BJ (cell line): Measurements from ENCODE around the gene AMZ1. TPM values are rescaled to one million over a fixed set of nuclear protein-coding genes. Genes with fewer than 3 reads are reported as not detected.

Experiments
- CTCF ChIA-PET: fragments of 350-600 bp; formaldehyde crosslinking; extraction: SDS; loops from one replicate; lab custom pipeline; 2021; ENCODE audit warnings: antibody characterized with exemption, inconsistent platforms; lab: Yijun Ruan, JAX
- POLR2A ChIA-PET: fragments of 300-600 bp; sonication (Branson Sonifier 250); formaldehyde crosslinking; extraction: SDS; loops from one replicate; lab custom pipeline; 2021; ENCODE audit warnings: antibody characterized with exemption; lab: Charles Lee
- DNase-seq: peaks from one replicate; pipeline ENCODE4 v3.0.0-alpha.2; 2011; ENCODE audit warnings: low read depth
- H3K27me3 ChIP-seq: 2 replicates; pipeline ENCODE4 v1.6.0; 2011; ENCODE audit warnings: low read length; ENCODE audit not compliant: control insufficient read depth, insufficient read depth
- H3K36me3 ChIP-seq: 2 replicates; pipeline ENCODE4 v1.5.1; 2011; ENCODE audit warnings: low read length; ENCODE audit not compliant: control insufficient read depth, insufficient read depth
- H3K4me3 ChIP-seq: 2 replicates; pipeline ENCODE4 v1.5.1; 2011; ENCODE audit warnings: low read depth, mild to moderate bottlenecking, control low read depth, low read length
- CTCF ChIP-seq: IDR thresholded peaks from 2 replicates; pipeline ENCODE4 v1.5.1; 2011; ENCODE audit warnings: low read depth, mild to moderate bottlenecking, control low read depth, inconsistent platforms, low read length, moderate library complexity; ENCODE audit not compliant: insufficient read depth
- polyA plus RNA-seq: library from polyadenylated mRNA; depleted of rRNA; stranded (reverse); fragments of >200 nt; gene quantifications from 2 replicates; pipeline ENCODE4 v1.2.3, GENCODE V29; 2011

Gene AMZ1
- polyA plus RNA-seq, 1 experiment, result 3.7 TPM

GRCh38 chr7:2651847-2652735 is 35.9 kb upstream of the AMZ1 start:
- H3K4me3 ChIP-seq, result no peak overlapping the region
- TF ChIP-seq CTCF, result no peak
- no peak for DNase-seq
- POLR2A ChIA-PET, result no interaction called here
- peaks cover 55% of the 10 kb centered on the region for H3K36me3 ChIP-seq
- no peaks in the 10 kb centered on the region for H3K27me3 ChIP-seq
- CTCF ChIA-PET, result interaction anchor here (1.8 kb wide), 1 partner anchor 8 kb away, joined by 6 read pairs; no protein-coding TSS in a partner anchor

- DNase-seq, result no peak
- H3K27me3 ChIP-seq, result no peaks in the 10 kb centered on the region
- no peak for TF ChIP-seq CTCF
- no peak overlapping the region for H3K4me3 ChIP-seq
- CTCF ChIA-PET, result interaction anchor here (1.5 to 1.8 kb wide), 2 partner anchors 8 to 86 kb away, joined by 4 to 6 read pairs; no protein-coding TSS in a partner anchor
- H3K36me3 ChIP-seq, result peaks cover 52% of the 10 kb centered on the region
- POLR2A ChIA-PET, result no interaction called here
These were observed 35.3 kb upstream of the AMZ1 start for GRCh38 chr7:2652736-2653060.

GRCh38 chr7:2654059-2654458 is 33.9 kb upstream of the AMZ1 start:
- CTCF ChIA-PET, result interaction anchor here (0.9 to 1.7 kb wide), 5 partner anchors 9 to 176 kb away, joined by 3 to 5 read pairs (median 4); no protein-coding TSS in a partner anchor

GRCh38 chr7:2655870-2656614 is 32.0 kb upstream of the AMZ1 start:
- TF ChIP-seq CTCF, result no peak
- Histone ChIP-seq H3K4me3 (no peak overlapping the region), H3K27me3 (no peaks in the 10 kb centered on the region), H3K36me3 (peaks cover 47% of the 10 kb centered on the region)
- POLR2A ChIA-PET, result no interaction called here
- no peak for DNase-seq
- CTCF ChIA-PET, result interaction anchor here (0.6 kb wide), 1 partner anchor 1135 kb away, joined by 3 read pairs; no protein-coding TSS in a partner anchor

More at GRCh38 chr7:2654059-2654458, 33.9 kb upstream of the AMZ1 start:
- Histone ChIP-seq H3K36me3 (peaks cover 54% of the 10 kb centered on the region), H3K27me3 (no peaks in the 10 kb centered on the region), H3K4me3 (no peak overlapping the region)
- TF ChIP-seq CTCF, result no peak
- no peak for DNase-seq
- POLR2A ChIA-PET, result no interaction called here

- Histone ChIP-seq H3K36me3 (peaks cover 46% of the 10 kb centered on the region), H3K4me3 (no peak overlapping the region), H3K27me3 (no peaks in the 10 kb centered on the region)
- ChIA-PET POLR2A (no interaction called here), CTCF (interaction anchor here (1.4 kb wide), 1 partner anchor 14 kb away, joined by 4 read pairs; no protein-coding TSS in a partner anchor)
- no peak for DNase-seq
- TF ChIP-seq CTCF, result no peak
These were observed 30.8 kb upstream of the AMZ1 start for GRCh38 chr7:2657208-2657607.
